Hepatocyte (in vitro differentiated cells): ENCODE measurements around the gene CAPN12. TPM values are rescaled to one million over a fixed set of nuclear protein-coding genes. Genes with fewer than 3 reads are reported as not detected.

Experiments
- DNase-seq: peaks from one replicate; pipeline ENCODE4 v3.0.0-alpha.2; 2016; ENCODE audit warnings: low spot score
- H2AFZ ChIP-seq: fragments of 200-600 bp; sonication (generic); 2 replicates; pipeline ENCODE4 v1.6.0; 2016; ENCODE audit warnings: antibody characterized with exemption, mild to moderate bottlenecking
- H3K27ac ChIP-seq: fragments of 200-600 bp; sonication (generic); 2 replicates; pipeline ENCODE4 v1.5.1; 2016; ENCODE audit warnings: mild to moderate bottlenecking
- H3K27me3 ChIP-seq: fragments of 200-600 bp; sonication (generic); 2 replicates; pipeline ENCODE4 v1.6.1; 2016
- H3K36me3 ChIP-seq: fragments of 200-600 bp; sonication (generic); replicated peaks from 2 replicates; pipeline ENCODE4 v1.5.1; 2016; ENCODE audit warnings: low read depth; ENCODE audit not compliant: insufficient read depth
- H3K4me1 ChIP-seq: fragments of 200-600 bp; sonication (generic); 2 replicates; pipeline ENCODE4 v1.5.1; 2016; ENCODE audit warnings: mild to moderate bottlenecking, moderate library complexity; ENCODE audit not compliant: insufficient read depth
- H3K4me2 ChIP-seq: fragments of 200-600 bp; sonication (generic); 2 replicates; pipeline ENCODE4 v1.6.0; 2016
- H3K4me3 ChIP-seq: fragments of 200-600 bp; sonication (generic); 2 replicates; pipeline ENCODE4 v1.5.1; 2016; ENCODE audit warnings: mild to moderate bottlenecking
- H3K79me2 ChIP-seq: fragments of 200-600 bp; sonication (generic); 2 replicates; pipeline ENCODE4 v1.6.0; 2017; ENCODE audit warnings: mild to moderate bottlenecking
- H3K9me2 ChIP-seq: fragments of 200-600 bp; sonication (generic); replicated peaks from 2 replicates; pipeline ENCODE4 v1.6.0; 2017; ENCODE audit warnings: mild to moderate bottlenecking; ENCODE audit not compliant: insufficient read depth
- H3K9me3 ChIP-seq: fragments of 200-600 bp; sonication (generic); 2 replicates; pipeline ENCODE4 v1.5.1; 2016; ENCODE audit warnings: low read depth, mild to moderate bottlenecking
- H4K20me1 ChIP-seq: fragments of 200-600 bp; sonication (generic); 2 replicates; pipeline ENCODE4 v1.6.0; 2016; ENCODE audit warnings: mild to moderate bottlenecking; ENCODE audit not compliant: insufficient read depth, poor library complexity, severe bottlenecking
- EZH2 ChIP-seq: fragments of 200-600 bp; sonication (generic); IDR thresholded peaks from 2 replicates; pipeline ENCODE4 v1.6.1; 2016; ENCODE audit warnings: antibody characterized with exemption, mild to moderate bottlenecking, borderline replicate concordance
- EZH2phosphoT487 ChIP-seq: fragments of 200-600 bp; sonication (generic); IDR thresholded peaks from one replicate; pipeline ENCODE4 v1.6.1; 2018; ENCODE audit warnings: antibody characterized with exemption, mild to moderate bottlenecking, low read depth, moderate library complexity; ENCODE audit not compliant: unreplicated experiment, severe bottlenecking
- WGBS: methylation state at CpG from one replicate; pipeline ENCODE4 v1.1.6; 2016; ENCODE audit warnings: low lambda C conversion rate; ENCODE audit errors: missing lambda C conversion rate; 5-methylcytosine and 5-hydroxymethylcytosine counted together
- polyA plus RNA-seq: library from polyadenylated mRNA; unstranded; fragments of >200 nt; fragmentation: Nextera tagmentation; extraction: Ambion mirVana; gene quantifications from 2 replicates; pipeline ENCODE4 v1.2.1, GENCODE V29; 2016
- total RNA-seq: library from RNA; depleted of rRNA; stranded (reverse); fragments of >200 nt; gene quantifications from 2 replicates; pipeline ENCODE4 v1.2.3, GENCODE V29; 2014
- TF ChIP-seq, protein P1 (sequence below): fragments of 200-600 bp; sonication (generic); IDR thresholded peaks from 2 replicates; pipeline ENCODE4 v1.5.1; 2016; ENCODE audit warnings: antibody characterized with exemption, mild to moderate bottlenecking; ENCODE audit not compliant: poor library complexity

The CAPN12 gene
- total and polyA plus RNA-seq, 2 experiments from 2014 or later = 24.3 to 26.6 TPM

DNA sequence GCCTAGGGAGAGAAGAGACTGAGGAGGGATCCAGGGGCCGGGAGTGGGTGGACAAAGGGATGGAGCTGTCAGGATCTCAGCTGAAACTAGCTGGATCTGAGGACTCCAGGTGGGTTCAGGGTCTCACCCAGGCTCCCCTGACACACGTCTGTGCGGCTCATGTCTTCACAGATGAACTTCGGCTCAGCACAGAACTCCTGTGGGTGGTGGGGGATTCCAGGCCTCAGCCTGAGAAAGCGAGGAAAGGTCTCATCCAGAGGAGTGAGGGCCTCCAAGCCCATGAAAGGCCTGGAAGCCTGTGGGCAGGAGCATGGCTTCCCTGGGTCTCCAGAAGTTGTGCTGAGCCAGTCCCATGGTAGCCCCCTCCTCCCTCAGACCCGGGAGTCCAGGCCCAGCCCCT lies 1.4 kb downstream of the CAPN12 start:
- Histone ChIP-seq H4K20me1 (no peaks in the 10 kb centered on the region), H3K4me2 (no peak overlapping the region), H3K9me3 (no peaks in the 10 kb centered on the region), H3K79me2 (no peaks in the 10 kb centered on the region), H2AFZ (no peak overlapping the region), H3K36me3 (no peaks in the 10 kb centered on the region), H3K27ac (no peak overlapping the region), H3K4me3 (no peak overlapping the region), H3K27me3 (no peaks in the 10 kb centered on the region), H3K4me1 (no peaks in the 10 kb centered on the region), H3K9me2 (no peaks in the 10 kb centered on the region)
- TF ChIP-seq EZH2phosphoT487 = no peak
- TF ChIP-seq, protein P1, sequence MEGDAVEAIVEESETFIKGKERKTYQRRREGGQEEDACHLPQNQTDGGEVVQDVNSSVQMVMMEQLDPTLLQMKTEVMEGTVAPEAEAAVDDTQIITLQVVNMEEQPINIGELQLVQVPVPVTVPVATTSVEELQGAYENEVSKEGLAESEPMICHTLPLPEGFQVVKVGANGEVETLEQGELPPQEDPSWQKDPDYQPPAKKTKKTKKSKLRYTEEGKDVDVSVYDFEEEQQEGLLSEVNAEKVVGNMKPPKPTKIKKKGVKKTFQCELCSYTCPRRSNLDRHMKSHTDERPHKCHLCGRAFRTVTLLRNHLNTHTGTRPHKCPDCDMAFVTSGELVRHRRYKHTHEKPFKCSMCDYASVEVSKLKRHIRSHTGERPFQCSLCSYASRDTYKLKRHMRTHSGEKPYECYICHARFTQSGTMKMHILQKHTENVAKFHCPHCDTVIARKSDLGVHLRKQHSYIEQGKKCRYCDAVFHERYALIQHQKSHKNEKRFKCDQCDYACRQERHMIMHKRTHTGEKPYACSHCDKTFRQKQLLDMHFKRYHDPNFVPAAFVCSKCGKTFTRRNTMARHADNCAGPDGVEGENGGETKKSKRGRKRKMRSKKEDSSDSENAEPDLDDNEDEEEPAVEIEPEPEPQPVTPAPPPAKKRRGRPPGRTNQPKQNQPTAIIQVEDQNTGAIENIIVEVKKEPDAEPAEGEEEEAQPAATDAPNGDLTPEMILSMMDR = no peak
- TF ChIP-seq EZH2 = no peak
- DNase-seq = no peak
- WGBS = 96% methylated on average over 5 of the region's 6 CpGs

DNA sequence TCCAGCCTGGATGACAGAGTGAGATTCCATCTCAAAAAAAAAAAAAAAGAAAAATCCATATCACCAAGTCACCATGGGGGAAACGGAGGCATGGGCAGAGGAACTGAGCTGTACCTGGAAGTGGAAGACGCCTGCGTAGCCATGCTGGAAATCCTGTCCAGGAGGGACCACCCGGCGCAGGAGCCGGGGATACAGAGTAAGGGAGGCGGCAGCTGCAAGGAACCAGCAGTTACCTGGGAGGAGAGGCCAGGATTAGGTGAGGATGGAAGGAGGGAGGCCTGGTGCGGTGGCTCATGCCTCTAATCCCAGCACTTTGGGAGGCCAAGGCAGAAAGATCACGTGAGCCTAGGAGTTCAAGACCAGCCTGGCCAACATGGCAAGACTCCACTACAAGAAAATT lies 2.0 kb downstream of the CAPN12 start:
- WGBS = 87% methylated on average over 9 of the region's 9 CpGs

DNA sequence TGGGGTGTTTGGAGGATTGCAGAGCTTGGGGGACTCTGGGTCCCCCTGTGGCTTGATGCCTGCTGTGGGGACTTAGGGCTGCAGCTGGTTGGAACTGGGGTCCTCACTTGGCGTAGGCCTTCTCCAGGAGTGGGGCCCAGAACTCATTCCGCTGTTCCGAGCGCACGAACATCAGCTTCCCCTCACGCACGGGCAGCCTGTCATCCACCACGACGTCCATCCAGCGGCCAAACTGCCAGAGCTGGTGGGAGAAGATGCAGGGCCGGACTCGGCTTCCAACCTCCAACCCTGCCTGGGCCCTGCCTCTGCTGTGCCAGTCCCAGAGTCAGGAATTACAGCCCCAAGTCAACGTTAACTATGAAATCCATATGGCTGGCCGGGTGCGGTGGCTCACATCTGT lies 2.6 kb downstream of the CAPN12 start:
- Histone ChIP-seq H3K4me1 (peaks cover under 1% of the 10 kb centered on the region), H2AFZ (no peak overlapping the region), H3K79me2 (no peaks in the 10 kb centered on the region), H3K27me3 (no peaks in the 10 kb centered on the region), H3K4me3 (no peak overlapping the region), H3K4me2 (no peak overlapping the region), H3K27ac (no peak overlapping the region), H3K9me3 (no peaks in the 10 kb centered on the region), H3K36me3 (no peaks in the 10 kb centered on the region), H4K20me1 (no peaks in the 10 kb centered on the region), H3K9me2 (no peaks in the 10 kb centered on the region)
- TF ChIP-seq EZH2phosphoT487 = no peak
- TF ChIP-seq EZH2 = no peak
- TF ChIP-seq, protein P1 = no peak
- 92% methylated on average over 15 of the region's 15 CpGs for WGBS
- no peak for DNase-seq

More for the DNA sequence above, 2.0 kb downstream of the CAPN12 start:
- no peak for DNase-seq
- H3K79me2 ChIP-seq = no peaks in the 10 kb centered on the region
- H3K36me3 ChIP-seq = no peaks in the 10 kb centered on the region
- H3K4me3 ChIP-seq = no peak overlapping the region
- no peaks in the 10 kb centered on the region for H3K9me3 ChIP-seq
- no peaks in the 10 kb centered on the region for H3K27me3 ChIP-seq
- no peaks in the 10 kb centered on the region for H4K20me1 ChIP-seq
- no peak overlapping the region for H3K4me2 ChIP-seq
- no peak for TF ChIP-seq EZH2
- TF ChIP-seq EZH2phosphoT487 = no peak
- TF ChIP-seq, protein P1 = no peak
- no peaks in the 10 kb centered on the region for H3K4me1 ChIP-seq
- H2AFZ ChIP-seq = no peak overlapping the region
- H3K9me2 ChIP-seq = no peaks in the 10 kb centered on the region
- H3K27ac ChIP-seq = no peak overlapping the region

DNA sequence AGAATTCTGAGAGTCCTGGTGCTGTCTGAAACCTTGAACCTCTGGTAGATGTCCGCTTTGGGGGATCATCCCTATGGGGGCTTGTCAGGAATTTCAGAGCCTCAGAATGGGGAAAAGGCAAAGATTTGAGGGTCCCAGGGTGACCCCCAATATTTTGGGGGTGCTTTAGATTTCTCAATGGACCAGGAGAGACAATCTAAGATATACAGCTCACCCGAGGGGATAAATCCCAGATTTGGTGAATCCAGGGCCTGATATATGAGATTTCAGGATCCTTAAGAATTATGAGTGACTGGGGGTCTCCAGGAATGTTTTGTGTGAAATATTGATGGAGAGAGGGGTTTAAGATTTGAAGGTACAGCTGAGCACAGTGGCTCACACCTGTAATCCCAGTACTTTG lies 3.3 kb downstream of the CAPN12 start:
- H2AFZ ChIP-seq = no peak overlapping the region
- no peak overlapping the region for H3K4me3 ChIP-seq
- H3K9me2 ChIP-seq = no peaks in the 10 kb centered on the region
- WGBS = 94% methylated on average over 2 of the region's 2 CpGs
- no peaks in the 10 kb centered on the region for H3K36me3 ChIP-seq
- H3K27me3 ChIP-seq = no peaks in the 10 kb centered on the region
- no peak for DNase-seq
- no peak for TF ChIP-seq EZH2
- no peak for TF ChIP-seq EZH2phosphoT487
- TF ChIP-seq, protein P1 = no peak
- no peaks in the 10 kb centered on the region for H4K20me1 ChIP-seq
- no peak overlapping the region for H3K4me2 ChIP-seq
- no peaks in the 10 kb centered on the region for H3K79me2 ChIP-seq
- no peaks in the 10 kb centered on the region for H3K9me3 ChIP-seq
- peaks cover 5% of the 10 kb centered on the region for H3K4me1 ChIP-seq
- H3K27ac ChIP-seq = no peak overlapping the region
